Activated naive CD4-positive, alpha-beta T cell treated with anti-CD3 and anti-CD28 coated beads for 36 hours (primary cell): ENCODE measurements around the gene TLCD2. TPM values are rescaled to one million over a fixed set of nuclear protein-coding genes. Genes with fewer than 3 reads are reported as not detected.

ENCODE experiments used
- CTCF ChIA-PET: fragments of 350-600 bp; sonication (Branson Sonifier 250); formaldehyde crosslinking; loops from one replicate; lab custom pipeline; 2021; ENCODE audit warnings: antibody characterized with exemption; lab: Charles Lee
- DNase-seq: peaks from one replicate; pipeline ENCODE4 v3.0.0-alpha.2; 2020
- H3K27ac Mint-ChIP-seq: one replicate; pipeline ENCODE4 v1.8.0; 2021; ENCODE audit warnings: mild to moderate bottlenecking, mixed read lengths
- H3K27me3 Mint-ChIP-seq: one replicate; pipeline ENCODE4 v1.8.0; 2021; ENCODE audit warnings: low read depth, mixed read lengths
- H3K36me3 Mint-ChIP-seq: one replicate; pipeline ENCODE4 v1.8.0; 2021; ENCODE audit warnings: low read depth, mixed read lengths
- H3K4me1 Mint-ChIP-seq: one replicate; pipeline ENCODE4 v1.8.0; 2021; ENCODE audit warnings: low read depth, mixed read lengths
- H3K4me3 Mint-ChIP-seq: one replicate; pipeline ENCODE4 v1.8.0; 2021; ENCODE audit warnings: mild to moderate bottlenecking, moderate library complexity, mixed read lengths
- H3K9me3 Mint-ChIP-seq: one replicate; pipeline ENCODE4 v1.8.0; 2021; ENCODE audit warnings: mixed read lengths
- intact Hi-C: fragments of 100-400 bp; cut with micrococcal nuclease; formaldehyde crosslinking; loops from one replicate; pipeline ENCODE4 v1.15.1; 2023
- total RNA-seq, 2 experiments: library from RNA; stranded (reverse); gene quantifications; one replicate each; pipeline ENCODE4 v1.2.3, GENCODE V29; 2021

The TLCD2 gene, protein sequence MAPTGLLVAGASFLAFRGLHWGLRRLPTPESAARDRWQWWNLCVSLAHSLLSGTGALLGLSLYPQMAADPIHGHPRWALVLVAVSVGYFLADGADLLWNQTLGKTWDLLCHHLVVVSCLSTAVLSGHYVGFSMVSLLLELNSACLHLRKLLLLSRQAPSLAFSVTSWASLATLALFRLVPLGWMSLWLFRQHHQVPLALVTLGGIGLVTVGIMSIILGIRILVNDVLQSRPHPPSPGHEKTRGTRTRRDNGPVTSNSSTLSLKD
- under 1 TPM; 0.05 TPM for total RNA-seq

DNA sequence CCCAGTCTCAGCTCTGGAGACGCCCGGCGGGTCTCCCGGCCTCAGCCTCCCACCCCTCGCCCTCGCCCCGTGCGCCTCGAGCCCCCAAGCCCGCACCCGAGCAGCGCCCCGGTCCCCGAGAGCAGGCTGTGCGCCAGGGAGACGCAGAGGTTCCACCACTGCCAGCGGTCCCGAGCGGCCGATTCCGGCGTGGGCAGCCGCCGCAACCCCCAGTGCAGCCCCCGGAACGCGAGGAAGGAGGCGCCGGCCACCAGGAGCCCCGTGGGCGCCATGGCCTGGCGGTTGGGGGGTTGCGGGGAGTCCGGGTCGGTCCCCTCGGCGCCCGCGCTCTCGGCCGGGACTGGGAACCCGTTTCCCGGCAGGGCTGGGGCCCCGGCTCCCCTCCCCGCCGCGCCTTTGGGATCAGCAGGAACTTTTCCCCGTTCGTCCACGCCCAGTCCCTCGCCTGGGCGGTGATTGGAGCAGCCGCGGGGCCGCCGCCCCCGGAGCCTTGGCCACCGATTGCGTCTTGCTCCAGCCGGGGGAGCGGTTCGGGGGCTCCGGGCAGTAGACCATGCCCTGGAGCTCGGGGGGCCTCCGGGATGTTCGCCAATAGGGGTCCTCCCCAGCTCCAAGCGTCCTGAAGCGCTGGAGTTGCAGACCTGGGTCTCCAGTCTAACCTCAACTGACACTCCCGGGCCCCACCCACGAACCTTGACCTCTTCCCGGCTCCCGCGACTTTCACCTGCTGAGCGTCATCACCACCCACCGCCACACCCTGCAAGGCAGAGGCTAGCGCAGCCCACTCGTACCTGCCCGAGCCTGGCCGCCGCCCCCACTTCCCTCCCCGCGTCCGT lies at the start of gene TLCD2:
Gene TLCD2 (minus strand): TSS at position 407 of the 836 bp plus-strand sequence. CDS start 135 bp downstream, at position 272.
- H3K27me3 Mint-ChIP-seq: peaks cover 24% of the 10 kb centered on the region
- intact Hi-C loops: loop anchor here (10.0 kb wide), 1 partner anchor 145 kb away; the partner anchor contains the start of gene PITPNA

DNA sequence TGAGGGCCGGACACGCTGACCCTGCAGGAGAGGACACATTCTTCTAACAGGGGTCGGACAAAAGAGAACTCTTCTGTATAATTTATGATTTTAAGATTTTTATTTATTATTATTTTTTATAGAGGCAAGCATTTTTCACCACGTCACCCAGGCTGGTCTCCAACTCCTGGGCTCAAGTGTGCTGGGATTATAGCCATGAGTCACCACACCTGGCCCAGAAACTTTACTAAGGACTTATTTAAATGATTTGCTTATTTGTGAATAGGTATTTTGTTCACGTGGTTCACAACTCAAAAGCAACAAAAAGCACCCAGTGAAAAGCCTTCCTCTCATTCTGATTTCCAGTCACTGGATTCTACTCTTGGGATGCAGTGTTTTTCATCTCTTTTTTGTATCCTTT lies 49.4 kb upstream of the TLCD2 start:
- H3K4me1 Mint-ChIP-seq: peaks cover 20% of the 10 kb centered on the region
- CTCF ChIA-PET: interaction anchor here (0.6 kb wide), 1 partner anchor 41 kb away, joined by 3 read pairs; no protein-coding TSS in a partner anchor

More for the DNA sequence above, at the start of gene TLCD2:
- Mint-ChIP-seq H3K4me3 (peak within 1 kb of the TSS; percentile 46), H3K4me1 (peaks cover 18% of the 10 kb centered on the region), H3K36me3 (no peaks in the 10 kb centered on the region), H3K9me3 (no peaks in the 10 kb centered on the region), H3K27ac (no peak within 1 kb of the TSS)
- CTCF ChIA-PET: no interaction called here
- no peak for DNase-seq

DNA sequence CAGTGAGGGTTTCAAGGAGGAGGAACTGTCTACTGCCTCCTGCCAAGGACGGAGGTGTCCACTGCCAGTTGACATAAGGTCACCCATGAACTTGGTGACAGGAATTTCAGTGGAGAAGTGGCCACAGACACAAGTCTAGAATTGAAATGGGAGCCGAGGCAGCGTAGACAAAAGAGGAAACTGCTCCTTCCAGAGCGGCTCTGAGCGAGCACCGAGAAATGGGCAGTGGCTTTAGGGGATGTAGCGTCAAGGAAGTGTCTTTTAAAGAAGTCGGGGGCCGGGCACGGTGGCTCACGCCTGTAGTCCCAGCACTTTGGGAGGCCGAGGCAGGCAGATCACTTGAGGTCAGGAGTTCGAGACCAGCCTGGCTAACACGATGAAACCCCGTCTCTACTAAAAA lies 48.6 kb upstream of the TLCD2 start:
- Mint-ChIP-seq H3K4me1 (peaks cover 13% of the 10 kb centered on the region), H3K4me3 (no peak overlapping the region), H3K27me3 (no peaks in the 10 kb centered on the region), H3K36me3 (no peaks in the 10 kb centered on the region), H3K9me3 (no peaks in the 10 kb centered on the region), H3K27ac (no peak overlapping the region)
- DNase-seq: no peak
- CTCF ChIA-PET: interaction anchor here (0.6 kb wide), 1 partner anchor 40 kb away, joined by 3 read pairs; no protein-coding TSS in a partner anchor
- intact Hi-C loops: no loop called here

More for the DNA sequence above, 49.4 kb upstream of the TLCD2 start:
- H3K9me3 Mint-ChIP-seq: no peaks in the 10 kb centered on the region
- DNase-seq: no peak
- H3K27me3 Mint-ChIP-seq: no peaks in the 10 kb centered on the region
- no peaks in the 10 kb centered on the region for H3K36me3 Mint-ChIP-seq
- intact Hi-C loops: no loop called here
- no peak overlapping the region for H3K4me3 Mint-ChIP-seq
- H3K27ac Mint-ChIP-seq: no peak overlapping the region

DNA sequence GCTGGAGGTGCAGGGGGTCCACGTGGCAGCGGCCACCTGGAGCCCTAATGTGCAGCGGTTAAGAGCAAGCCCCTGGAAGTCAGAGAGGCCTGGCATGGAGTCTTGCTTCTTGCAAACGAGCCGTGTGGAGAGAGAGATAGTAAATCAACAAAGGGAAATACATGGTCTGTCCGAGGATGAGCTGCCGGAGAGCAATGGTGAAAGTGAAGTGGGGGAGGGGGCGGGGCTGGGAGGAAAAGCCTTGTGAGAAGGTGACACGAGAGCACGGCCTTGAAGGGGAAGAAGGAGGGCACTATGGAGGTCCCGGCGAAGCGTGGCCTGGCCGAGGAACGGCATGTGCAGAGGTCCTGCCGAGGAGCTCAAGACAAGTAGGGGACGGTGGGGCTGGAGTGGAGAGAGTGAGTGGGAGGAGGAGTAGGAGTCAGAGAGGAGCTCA lies 45.7 kb upstream of the TLCD2 start:
- Mint-ChIP-seq H3K4me3 (no peak overlapping the region), H3K27ac (no peak overlapping the region)

DNA sequence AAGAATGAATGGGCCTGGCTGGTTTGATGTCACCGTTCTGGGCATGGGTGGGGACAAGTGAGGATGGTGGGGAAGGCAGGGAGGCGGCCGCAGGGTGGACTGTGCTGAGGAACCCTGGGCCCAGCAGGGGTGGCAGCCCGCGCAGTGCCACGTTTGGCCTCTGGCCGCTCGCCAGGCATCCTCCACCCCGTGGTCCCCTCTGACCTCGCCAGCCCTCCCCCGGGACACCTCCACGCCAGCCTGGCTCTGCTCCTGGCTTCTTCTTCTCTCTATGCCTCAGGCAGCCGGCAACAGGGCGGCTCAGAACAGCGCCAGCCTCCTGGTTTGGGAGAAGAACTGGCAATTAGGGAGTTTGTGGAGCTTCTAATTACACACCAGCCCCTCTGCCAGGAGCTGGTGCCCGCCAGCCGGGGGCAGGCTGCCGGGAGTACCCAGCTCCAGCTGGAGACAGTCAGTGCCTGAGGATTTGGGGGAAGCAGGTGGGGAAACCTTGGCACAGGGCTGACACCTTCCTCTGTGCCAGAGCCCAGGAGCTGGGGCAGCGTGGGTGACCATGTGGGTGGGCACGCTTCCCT lies 45.2 kb upstream of the TLCD2 start:
- no peak overlapping the region for H3K27ac Mint-ChIP-seq
- H3K27me3 Mint-ChIP-seq: no peaks in the 10 kb centered on the region
- no peak overlapping the region for H3K4me3 Mint-ChIP-seq
- intact Hi-C loops: no loop called here
- no peaks in the 10 kb centered on the region for H3K4me1 Mint-ChIP-seq
- H3K36me3 Mint-ChIP-seq: no peaks in the 10 kb centered on the region
- CTCF ChIA-PET: no interaction called here
- H3K9me3 Mint-ChIP-seq: no peaks in the 10 kb centered on the region
- DNase-seq: no peak

More for the DNA sequence above, 45.7 kb upstream of the TLCD2 start:
- intact Hi-C loops: no loop called here
- CTCF ChIA-PET: interaction anchor here (0.6 kb wide), 1 partner anchor 87 kb away, joined by 6 read pairs; no protein-coding TSS in a partner anchor
- Mint-ChIP-seq H3K27me3 (no peaks in the 10 kb centered on the region), H3K9me3 (no peaks in the 10 kb centered on the region), H3K4me1 (no peaks in the 10 kb centered on the region), H3K36me3 (no peaks in the 10 kb centered on the region)
- no peak for DNase-seq

DNA sequence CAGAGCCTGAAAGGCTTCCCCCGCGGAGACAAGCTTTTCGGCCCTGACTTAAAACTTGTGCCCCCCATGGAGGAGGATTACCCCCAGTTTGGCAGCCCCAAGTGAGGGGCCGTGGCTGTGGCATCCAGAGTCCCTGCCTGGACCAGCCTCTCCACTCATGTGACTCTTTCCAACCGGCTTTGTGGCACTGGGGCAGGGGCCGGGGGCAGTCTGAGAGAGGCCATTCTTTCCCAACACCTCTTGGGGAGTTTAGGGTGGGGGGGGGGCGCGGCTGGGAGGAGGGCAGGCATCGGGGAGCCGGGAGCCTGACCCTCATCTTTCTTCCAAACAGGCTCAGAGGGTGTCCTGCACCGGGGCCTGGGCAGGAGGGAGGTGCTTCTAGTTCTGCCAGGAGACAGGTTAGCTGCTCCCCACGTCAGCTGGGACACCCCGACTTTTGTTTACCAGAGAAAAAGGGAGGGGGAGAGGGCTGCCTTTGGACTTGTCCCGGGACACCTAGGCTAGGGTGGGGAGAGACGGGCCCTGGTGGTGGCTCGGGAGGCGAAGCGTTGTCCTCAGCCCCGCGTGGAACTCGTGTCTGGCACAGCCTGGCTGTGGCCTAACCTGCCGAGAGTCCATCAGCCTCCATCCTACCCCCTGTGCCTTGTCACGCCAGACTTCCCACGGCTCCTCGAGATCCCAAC lies 44.4 kb upstream of the TLCD2 start:
- CTCF ChIA-PET: interaction anchor here (2.3 kb wide), 1 partner anchor 33 kb away, joined by 6 read pairs; no protein-coding TSS in a partner anchor
- DNase-seq: no peak
- Mint-ChIP-seq H3K9me3 (no peaks in the 10 kb centered on the region), H3K27me3 (no peaks in the 10 kb centered on the region), H3K4me1 (no peaks in the 10 kb centered on the region), H3K27ac (no peak overlapping the region), H3K4me3 (no peak overlapping the region), H3K36me3 (no peaks in the 10 kb centered on the region)
- intact Hi-C loops: no loop called here

DNA sequence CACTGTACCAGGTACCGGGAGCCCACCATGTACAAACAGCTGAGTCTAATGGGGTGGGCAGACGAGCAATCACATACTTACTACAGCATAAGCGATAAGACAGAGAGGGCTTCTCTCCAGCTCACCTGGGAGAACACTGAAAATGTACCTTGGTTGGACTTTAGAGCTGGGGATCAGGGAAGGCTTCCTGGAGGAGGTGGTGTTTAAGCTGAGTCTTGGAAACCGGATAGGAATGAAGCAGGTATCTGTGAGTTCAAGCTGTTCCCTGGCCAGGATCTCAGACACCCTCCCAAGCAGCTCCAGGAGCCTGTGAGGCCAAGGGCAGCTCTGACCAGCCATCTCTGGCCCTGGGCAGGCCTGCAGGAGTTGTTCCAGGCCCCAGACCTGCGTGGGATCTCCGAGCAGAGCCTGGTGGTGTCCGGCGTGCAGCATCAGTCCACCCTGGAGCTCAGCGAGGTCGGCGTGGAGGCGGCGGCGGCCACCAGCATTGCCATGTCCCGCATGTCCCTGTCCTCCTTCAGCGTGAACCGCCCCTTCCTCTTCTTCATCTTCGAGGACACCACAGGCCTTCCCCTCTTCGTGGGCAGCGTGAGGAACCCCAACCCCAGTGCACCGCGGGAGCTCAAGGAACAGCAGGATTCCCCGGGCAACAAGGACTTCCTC lies 43.7 kb upstream of the TLCD2 start:
- H3K36me3 Mint-ChIP-seq: no peaks in the 10 kb centered on the region
- H3K4me3 Mint-ChIP-seq: no peak overlapping the region
- no peak overlapping the region for H3K27ac Mint-ChIP-seq
- no peaks in the 10 kb centered on the region for H3K27me3 Mint-ChIP-seq
- no peaks in the 10 kb centered on the region for H3K9me3 Mint-ChIP-seq
- CTCF ChIA-PET: interaction anchor here (0.7 to 2.3 kb wide), 2 partner anchors 33 to 1074 kb away, joined by 3 to 6 read pairs; no protein-coding TSS in a partner anchor
- intact Hi-C loops: no loop called here
- H3K4me1 Mint-ChIP-seq: no peaks in the 10 kb centered on the region
- no peak for DNase-seq

DNA sequence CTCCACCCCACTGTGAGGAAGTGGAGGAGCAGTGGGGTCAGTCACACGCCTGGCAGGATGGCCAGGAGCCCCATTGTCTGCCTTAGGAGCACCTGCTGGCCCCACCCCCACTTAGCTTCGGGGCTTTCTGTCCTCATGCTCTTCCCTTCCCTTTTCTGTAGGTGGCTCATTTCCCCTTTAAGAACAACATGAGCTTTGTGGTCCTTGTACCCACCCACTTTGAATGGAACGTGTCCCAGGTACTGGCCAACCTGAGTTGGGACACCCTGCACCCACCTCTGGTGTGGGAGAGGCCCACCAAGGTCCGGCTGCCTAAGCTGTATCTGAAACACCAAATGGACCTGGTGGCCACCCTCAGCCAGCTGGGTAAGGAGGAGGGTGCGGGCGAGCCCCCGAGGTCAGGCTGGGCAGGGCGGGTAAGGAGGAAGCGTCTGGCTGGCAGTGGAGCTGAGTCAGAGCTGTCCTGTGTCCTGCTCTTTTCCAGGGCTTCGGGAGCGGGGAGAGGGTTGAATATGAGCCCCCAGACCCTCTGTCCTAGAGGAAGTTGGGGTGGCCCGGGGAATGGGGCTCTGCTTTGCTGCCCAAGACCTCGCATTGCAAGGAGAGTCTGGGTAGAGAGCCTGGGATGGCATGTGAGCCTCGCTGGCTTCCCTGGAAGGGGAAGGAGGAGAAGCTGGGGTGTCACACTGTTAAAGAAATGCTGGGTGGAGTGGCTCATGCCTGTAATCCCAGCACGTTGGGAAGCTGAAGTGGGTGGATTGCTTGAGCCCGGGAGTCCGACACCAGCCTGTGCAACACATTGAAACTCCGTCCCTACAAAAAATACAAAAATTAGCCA lies 42.5 kb upstream of the TLCD2 start:
- H3K9me3 Mint-ChIP-seq: no peaks in the 10 kb centered on the region
- no peak overlapping the region for H3K27ac Mint-ChIP-seq

DNA sequence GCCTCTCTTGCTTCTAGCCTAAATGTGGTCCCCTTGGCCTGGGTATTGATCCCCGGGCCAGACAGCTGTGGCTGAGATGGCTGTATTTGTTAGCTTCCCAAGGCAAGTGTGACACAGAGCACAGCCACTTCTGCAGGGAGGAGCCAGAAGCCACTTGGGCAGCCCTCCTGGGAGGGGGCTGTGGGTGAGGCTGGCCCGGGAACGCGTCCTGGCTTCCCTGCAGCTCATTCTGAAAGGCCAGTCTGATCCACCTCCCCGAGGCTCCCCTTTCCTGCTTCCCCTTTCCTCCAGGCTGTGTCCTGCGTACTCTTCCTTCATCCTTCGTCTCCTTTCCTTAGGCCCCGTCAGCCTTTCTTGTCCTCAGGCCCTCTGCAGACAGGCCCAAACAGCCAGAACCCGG lies 40.5 kb upstream of the TLCD2 start:
- intact Hi-C loops: no loop called here
- H3K36me3 Mint-ChIP-seq: no peaks in the 10 kb centered on the region
- H3K27ac Mint-ChIP-seq: no peak overlapping the region

More for the DNA sequence above, 42.5 kb upstream of the TLCD2 start:
- Mint-ChIP-seq H3K4me3 (no peak overlapping the region), H3K27me3 (no peaks in the 10 kb centered on the region), H3K4me1 (no peaks in the 10 kb centered on the region), H3K36me3 (no peaks in the 10 kb centered on the region)
- CTCF ChIA-PET: interaction anchor here (2.3 kb wide), 1 partner anchor 31 kb away, joined by 6 read pairs; no protein-coding TSS in a partner anchor
- intact Hi-C loops: no loop called here
- no peak for DNase-seq

DNA sequence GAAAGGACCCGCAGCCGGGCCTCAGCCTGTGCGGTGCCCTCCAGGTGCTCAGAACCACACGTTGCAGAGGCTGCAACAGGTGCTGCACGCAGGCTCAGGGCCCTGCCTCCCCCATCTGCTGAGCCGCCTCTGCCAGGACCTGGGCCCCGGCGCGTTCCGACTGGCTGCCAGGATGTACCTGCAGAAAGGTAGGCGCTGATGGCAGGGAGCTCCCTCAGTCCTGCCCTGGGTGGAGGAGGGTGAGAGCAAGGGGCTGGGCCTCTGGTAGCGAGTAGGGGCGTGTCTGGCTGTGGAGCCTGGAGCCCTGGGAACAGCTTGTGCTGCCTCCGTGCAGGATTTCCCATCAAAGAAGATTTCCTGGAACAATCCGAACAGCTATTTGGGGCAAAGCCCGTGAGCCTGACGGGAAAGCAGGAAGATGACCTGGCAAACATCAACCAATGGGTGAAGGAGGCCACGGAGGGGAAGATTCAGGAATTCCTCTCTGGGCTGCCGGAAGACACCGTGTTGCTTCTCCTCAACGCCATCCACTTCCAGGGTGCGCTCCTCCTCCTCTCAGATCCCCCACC lies 36.9 kb upstream of the TLCD2 start:
- Mint-ChIP-seq H3K9me3 (no peaks in the 10 kb centered on the region), H3K36me3 (no peaks in the 10 kb centered on the region), H3K4me3 (no peak overlapping the region), H3K4me1 (no peaks in the 10 kb centered on the region), H3K27ac (no peak overlapping the region), H3K27me3 (no peaks in the 10 kb centered on the region)
- CTCF ChIA-PET: interaction anchor here (1.1 kb wide), 1 partner anchor 26 kb away, joined by 3 read pairs; no protein-coding TSS in a partner anchor
- intact Hi-C loops: no loop called here
- no peak for DNase-seq

More for the DNA sequence above, 40.5 kb upstream of the TLCD2 start:
- H3K27me3 Mint-ChIP-seq: no peaks in the 10 kb centered on the region
- no peaks in the 10 kb centered on the region for H3K9me3 Mint-ChIP-seq
- H3K4me3 Mint-ChIP-seq: no peak overlapping the region
- H3K4me1 Mint-ChIP-seq: no peaks in the 10 kb centered on the region
- CTCF ChIA-PET: no interaction called here
- DNase-seq: no peak
